Measurements from ENCODE around the gene GZMM. TPM values are rescaled to one million over a fixed set of nuclear protein-coding genes. Genes with fewer than 3 reads are reported as not detected.

The GZMM gene
- total RNA-seq, 3 donors from 2014 or later: 0.33 to 1.1 TPM; not detected in 1

DNA sequence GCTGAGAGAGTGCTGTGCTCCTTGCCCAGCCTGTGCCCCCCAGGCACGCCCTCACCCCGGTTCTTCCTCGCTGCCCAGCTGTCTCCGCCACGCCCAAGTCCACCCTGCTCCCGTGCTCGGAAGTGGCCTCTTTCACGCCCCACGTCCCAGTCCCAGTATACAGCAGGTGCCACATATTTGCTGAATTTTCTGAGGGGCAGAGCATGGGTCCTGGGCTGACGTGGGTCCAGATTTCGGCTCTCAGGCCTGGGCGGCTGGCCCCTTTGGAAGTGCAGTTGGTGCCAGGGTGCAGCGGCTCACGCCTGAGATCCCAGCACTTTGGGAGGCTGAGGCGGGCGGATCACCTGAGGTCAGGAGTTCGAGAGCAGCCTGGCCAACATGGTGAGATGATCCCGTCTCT is 49.2 kb downstream of the GZMM start:
- intact Hi-C loops (cut with DNase I; ENCODE audit: low total_unique reads): no loop called here
- no peak overlapping the region for H3K27ac ChIP-seq
- DNase-seq (ENCODE audit: low spot score in 2 of 2): no peak
- no peaks in the 10 kb centered on the region for H3K9me3 ChIP-seq
- no peak overlapping the region for H3K4me3 ChIP-seq
- peaks cover 5 to 6% of the 10 kb centered on the region in 2 donors for H3K4me1 ChIP-seq
- no peaks in the 10 kb centered on the region for H3K36me3 ChIP-seq
- peaks cover 17 to 62% of the 10 kb centered on the region in 2 donors for H3K27me3 ChIP-seq
- TF ChIP-seq, protein P1, sequence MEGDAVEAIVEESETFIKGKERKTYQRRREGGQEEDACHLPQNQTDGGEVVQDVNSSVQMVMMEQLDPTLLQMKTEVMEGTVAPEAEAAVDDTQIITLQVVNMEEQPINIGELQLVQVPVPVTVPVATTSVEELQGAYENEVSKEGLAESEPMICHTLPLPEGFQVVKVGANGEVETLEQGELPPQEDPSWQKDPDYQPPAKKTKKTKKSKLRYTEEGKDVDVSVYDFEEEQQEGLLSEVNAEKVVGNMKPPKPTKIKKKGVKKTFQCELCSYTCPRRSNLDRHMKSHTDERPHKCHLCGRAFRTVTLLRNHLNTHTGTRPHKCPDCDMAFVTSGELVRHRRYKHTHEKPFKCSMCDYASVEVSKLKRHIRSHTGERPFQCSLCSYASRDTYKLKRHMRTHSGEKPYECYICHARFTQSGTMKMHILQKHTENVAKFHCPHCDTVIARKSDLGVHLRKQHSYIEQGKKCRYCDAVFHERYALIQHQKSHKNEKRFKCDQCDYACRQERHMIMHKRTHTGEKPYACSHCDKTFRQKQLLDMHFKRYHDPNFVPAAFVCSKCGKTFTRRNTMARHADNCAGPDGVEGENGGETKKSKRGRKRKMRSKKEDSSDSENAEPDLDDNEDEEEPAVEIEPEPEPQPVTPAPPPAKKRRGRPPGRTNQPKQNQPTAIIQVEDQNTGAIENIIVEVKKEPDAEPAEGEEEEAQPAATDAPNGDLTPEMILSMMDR (IDR thresholded peaks at IDR 0.05): no peak
- no peak for TF ChIP-seq POLR2AphosphoS5 (IDR thresholded peaks at IDR 0.05)
- TF ChIP-seq POLR2A (IDR thresholded peaks at IDR 0.05): no peak

DNA sequence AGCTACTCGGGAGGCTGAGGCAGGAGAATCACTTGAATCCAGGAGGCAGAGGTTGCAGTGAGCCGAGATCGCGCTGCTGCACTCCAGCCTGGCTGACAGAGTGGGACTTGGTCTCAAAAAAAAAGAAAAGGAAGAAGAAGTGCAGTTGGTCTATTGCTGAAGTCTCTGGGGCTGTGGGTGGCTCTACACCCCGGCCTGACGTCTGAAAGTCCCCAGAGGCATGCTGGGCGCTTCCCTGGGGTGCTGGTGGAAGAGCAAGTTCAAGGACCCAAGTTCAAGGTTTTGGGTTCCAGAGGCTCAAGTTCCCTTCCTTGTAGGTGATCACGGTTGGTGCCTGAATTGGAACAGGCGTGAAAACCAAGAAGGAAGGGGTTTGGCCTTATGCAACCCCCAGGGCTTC is 49.7 kb downstream of the GZMM start:
- no peak overlapping the region for H3K27ac ChIP-seq
- no peak for TF ChIP-seq POLR2AphosphoS5 (IDR thresholded peaks at IDR 0.05)
- H3K36me3 ChIP-seq: no peaks in the 10 kb centered on the region
- no peak for DNase-seq (ENCODE audit: low spot score in 2 of 2)
- H3K9me3 ChIP-seq: no peaks in the 10 kb centered on the region
- intact Hi-C loops (cut with DNase I; ENCODE audit: low total_unique reads): no loop called here
- H3K27me3 ChIP-seq: peaks cover 17 to 57% of the 10 kb centered on the region in 2 donors
- peaks cover under 1 to 6% of the 10 kb centered on the region in 2 donors for H3K4me1 ChIP-seq
- no peak overlapping the region for H3K4me3 ChIP-seq

DNA sequence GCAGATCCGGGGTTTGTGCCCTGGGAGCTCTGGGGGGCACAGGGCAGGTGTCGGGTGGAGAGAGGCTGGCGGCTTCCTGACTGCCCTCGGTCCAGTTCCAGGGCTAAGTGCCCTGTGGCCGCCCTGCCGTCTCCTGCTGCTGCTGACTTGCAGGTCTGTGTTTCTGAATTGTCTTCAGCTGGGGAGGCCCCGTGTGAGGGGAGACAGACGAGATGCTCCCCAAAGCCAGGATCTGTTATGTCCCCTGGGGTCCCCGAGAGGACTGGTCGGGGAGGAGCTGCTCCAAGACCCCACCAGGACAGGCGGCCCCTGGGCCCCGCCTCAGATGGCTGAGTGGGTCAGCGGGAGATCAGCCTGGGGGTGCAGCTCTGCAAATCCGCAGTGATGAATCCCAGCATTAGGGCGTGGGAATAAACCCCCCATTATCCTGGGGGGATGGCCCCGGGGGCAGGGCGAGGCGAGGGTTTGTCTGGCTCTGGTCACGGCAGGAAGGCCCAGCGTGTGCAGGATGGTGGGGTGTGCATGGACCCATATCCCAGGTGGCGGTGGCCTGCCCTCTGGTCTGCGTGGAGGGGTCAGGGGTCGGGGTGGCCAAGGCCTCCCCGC is 50.5 kb downstream of the GZMM start:
- peaks cover 17 to 53% of the 10 kb centered on the region in 2 donors for H3K27me3 ChIP-seq
- no peak for DNase-seq (ENCODE audit: low spot score in 2 of 2)
- intact Hi-C loops (cut with DNase I; ENCODE audit: low total_unique reads): no loop called here
- H3K4me3 ChIP-seq: no peak overlapping the region
- H3K4me1 ChIP-seq: peaks cover 0 to 6% of the 10 kb centered on the region in 2 donors
- H3K9me3 ChIP-seq: no peaks in the 10 kb centered on the region
- no peaks in the 10 kb centered on the region for H3K36me3 ChIP-seq
- H3K27ac ChIP-seq: no peak overlapping the region
- TF ChIP-seq POLR2A (IDR thresholded peaks at IDR 0.05) (no peak), POLR2AphosphoS5 (IDR thresholded peaks at IDR 0.05) (no peak)
- TF ChIP-seq, protein P1 (IDR thresholded peaks at IDR 0.05): no peak

- Histone ChIP-seq H3K27ac (no peak overlapping the region), H3K4me3 (no peak overlapping the region), H3K27me3 (peaks cover 14 to 48% of the 10 kb centered on the region in 2 donors), H3K9me3 (no peaks in the 10 kb centered on the region), H3K4me1 (peaks cover 0 to 1% of the 10 kb centered on the region in 2 donors), H3K36me3 (no peaks in the 10 kb centered on the region)
- no peak for DNase-seq (ENCODE audit: low spot score in 2 of 2)
- intact Hi-C loops (cut with DNase I; ENCODE audit: low total_unique reads): no loop called here
- TF ChIP-seq POLR2AphosphoS5 (IDR thresholded peaks at IDR 0.05) (no peak), POLR2A (IDR thresholded peaks at IDR 0.05) (no peak)
- TF ChIP-seq, protein P1 (IDR thresholded peaks at IDR 0.05): no peak
Observed at GRCh38 chr19:595326-596262, 51.7 kb downstream of the GZMM start.

DNA sequence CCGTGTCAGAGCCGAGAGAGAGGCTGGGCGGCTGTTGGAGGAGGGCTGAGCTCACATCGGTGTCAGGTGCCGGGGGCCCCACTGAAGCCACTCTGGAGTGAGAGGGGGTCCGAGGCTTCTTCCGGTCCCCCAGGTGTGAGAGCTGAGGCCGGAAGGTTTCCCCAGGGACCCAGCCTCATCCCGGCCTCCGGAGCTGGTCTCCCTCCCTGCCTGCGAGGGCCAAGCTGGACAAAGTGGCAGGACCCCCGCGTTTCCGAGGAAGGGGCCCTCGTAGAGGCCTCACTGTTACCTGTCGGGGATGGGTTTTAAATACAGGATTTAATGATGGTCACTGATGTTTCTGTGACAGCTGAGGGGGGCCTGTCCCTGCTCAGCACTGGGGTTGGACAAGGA is 52.4 kb downstream of the GZMM start:
- H3K36me3 ChIP-seq: no peaks in the 10 kb centered on the region
- H3K9me3 ChIP-seq: no peaks in the 10 kb centered on the region
- no peak for DNase-seq (ENCODE audit: low spot score in 2 of 2)
- TF ChIP-seq POLR2A (IDR thresholded peaks at IDR 0.05): no peak
- TF ChIP-seq POLR2AphosphoS5 (IDR thresholded peaks at IDR 0.05): no peak
- TF ChIP-seq, protein P1 (IDR thresholded peaks at IDR 0.05): no peak
- no peak overlapping the region for H3K27ac ChIP-seq
- H3K4me3 ChIP-seq: no peak overlapping the region
- H3K27me3 ChIP-seq: peaks cover 7 to 41% of the 10 kb centered on the region in 2 donors
- intact Hi-C loops (cut with DNase I; ENCODE audit: low total_unique reads): no loop called here
- H3K4me1 ChIP-seq: no peaks in the 10 kb centered on the region
